ENCODE data around the gene KLHL1. TPM values are rescaled to one million over a fixed set of nuclear protein-coding genes. Genes with fewer than 3 reads are reported as not detected.
"Not testable (repeated sequence)": the region's sequence is repeated elsewhere in the genome, so short reads cannot be mapped to it uniquely, and the experiment has no call there.

Gene KLHL1, protein sequence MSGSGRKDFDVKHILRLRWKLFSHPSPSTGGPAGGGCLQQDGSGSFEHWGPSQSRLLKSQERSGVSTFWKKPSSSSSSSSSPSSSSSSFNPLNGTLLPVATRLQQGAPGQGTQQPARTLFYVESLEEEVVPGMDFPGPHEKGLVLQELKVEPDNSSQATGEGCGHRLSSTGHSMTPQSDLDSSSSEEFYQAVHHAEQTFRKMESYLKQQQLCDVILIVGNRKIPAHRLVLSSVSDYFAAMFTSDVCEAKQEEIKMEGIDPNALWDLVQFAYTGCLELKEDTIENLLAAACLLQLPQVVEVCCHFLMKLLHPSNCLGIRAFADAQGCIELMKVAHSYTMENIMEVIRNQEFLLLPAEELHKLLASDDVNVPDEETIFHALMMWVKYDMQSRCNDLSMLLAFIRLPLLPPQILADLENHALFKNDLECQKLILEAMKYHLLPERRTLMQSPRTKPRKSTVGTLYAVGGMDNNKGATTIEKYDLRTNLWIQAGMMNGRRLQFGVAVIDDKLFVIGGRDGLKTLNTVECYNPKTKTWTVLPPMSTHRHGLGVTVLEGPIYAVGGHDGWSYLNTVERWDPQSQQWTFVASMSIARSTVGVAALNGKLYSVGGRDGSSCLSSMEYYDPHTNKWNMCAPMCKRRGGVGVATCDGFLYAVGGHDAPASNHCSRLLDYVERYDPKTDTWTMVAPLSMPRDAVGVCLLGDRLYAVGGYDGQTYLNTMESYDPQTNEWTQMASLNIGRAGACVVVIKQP
- not detected for total RNA-seq
- not detected for total RNA-seq (2013)

DNA sequence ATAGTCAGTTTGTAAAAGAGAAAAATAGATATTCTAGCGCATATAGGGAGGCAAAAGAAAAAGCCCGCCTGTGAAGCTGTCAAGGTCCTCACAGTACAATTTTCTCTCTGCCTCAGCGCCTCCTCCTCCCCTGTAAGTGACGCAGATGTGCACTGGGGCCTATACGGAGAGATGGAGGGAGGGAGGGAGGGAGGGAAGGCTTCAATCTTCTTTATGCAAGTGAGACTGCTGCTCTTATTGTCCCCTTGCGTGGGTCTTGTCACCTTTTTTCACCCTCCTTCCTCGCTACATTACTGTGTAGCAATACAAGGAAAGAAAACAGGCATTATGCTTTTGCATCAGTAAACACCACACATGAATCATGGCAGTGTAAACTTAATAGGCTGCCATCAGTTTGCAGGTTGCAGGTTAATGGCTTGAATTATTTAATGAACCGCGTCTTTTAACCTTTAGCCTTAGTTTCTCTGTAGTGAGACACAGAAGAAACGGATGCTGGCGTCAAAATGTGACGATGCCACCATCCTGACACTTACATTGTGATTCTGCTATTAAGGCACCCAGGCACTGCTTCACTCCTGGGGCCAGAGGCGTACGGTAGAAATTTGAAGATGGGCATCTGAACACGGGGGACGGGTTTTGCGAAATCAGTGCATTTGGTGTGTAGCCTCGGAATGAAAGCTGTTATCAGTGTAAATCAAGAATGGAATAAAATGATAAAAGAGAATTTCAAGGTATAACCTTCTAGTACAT, at the start of gene KLHL1:
Gene KLHL1 (minus strand): TSS at position 97 of the 750 bp plus-strand sequence. CDS start 753 bp downstream, outside the sequence.
- H3K27me3 Mint-ChIP-seq (ENCODE audit: low read depth in 2 of 2) = no peaks in the 10 kb centered on the region
- Histone ChIP-seq H3K4me1 (ENCODE audit: control insufficient read depth, insufficient read depth, low read length) (no peaks in the 10 kb centered on the region), H3K36me3 (ENCODE audit: control insufficient read depth, insufficient read depth, low read length) (no peaks in the 10 kb centered on the region), H3K4me3 (ENCODE audit: low read length) (no peak within 1 kb of the TSS), H3K9me3 (ENCODE audit: control insufficient read depth, insufficient read depth, low read length) (peaks cover 12% of the 10 kb centered on the region), H3K27me3 (ENCODE audit: control insufficient read depth, insufficient read depth, low read length) (no peaks in the 10 kb centered on the region), H3K27ac (ENCODE audit: low read length) (no peak within 1 kb of the TSS)
- intact Hi-C loops (cut with micrococcal nuclease) = no loop called here
- peaks cover 7 to 14% of the 10 kb centered on the region in 2 donors for H3K9me3 Mint-ChIP-seq
- H3K4me3 Mint-ChIP-seq = no peak within 1 kb of the TSS
- H3K36me3 Mint-ChIP-seq = no peaks in the 10 kb centered on the region
- H3K27ac Mint-ChIP-seq = no peak within 1 kb of the TSS
- WGBS (ENCODE audit: insufficient coverage) = 81% methylated on average over 15 of the region's 18 CpGs
- no peaks in the 10 kb centered on the region for H3K4me1 Mint-ChIP-seq
- DNase-seq (no peak), ATAC-seq (no peak)
- TF ChIP-seq, protein P1, sequence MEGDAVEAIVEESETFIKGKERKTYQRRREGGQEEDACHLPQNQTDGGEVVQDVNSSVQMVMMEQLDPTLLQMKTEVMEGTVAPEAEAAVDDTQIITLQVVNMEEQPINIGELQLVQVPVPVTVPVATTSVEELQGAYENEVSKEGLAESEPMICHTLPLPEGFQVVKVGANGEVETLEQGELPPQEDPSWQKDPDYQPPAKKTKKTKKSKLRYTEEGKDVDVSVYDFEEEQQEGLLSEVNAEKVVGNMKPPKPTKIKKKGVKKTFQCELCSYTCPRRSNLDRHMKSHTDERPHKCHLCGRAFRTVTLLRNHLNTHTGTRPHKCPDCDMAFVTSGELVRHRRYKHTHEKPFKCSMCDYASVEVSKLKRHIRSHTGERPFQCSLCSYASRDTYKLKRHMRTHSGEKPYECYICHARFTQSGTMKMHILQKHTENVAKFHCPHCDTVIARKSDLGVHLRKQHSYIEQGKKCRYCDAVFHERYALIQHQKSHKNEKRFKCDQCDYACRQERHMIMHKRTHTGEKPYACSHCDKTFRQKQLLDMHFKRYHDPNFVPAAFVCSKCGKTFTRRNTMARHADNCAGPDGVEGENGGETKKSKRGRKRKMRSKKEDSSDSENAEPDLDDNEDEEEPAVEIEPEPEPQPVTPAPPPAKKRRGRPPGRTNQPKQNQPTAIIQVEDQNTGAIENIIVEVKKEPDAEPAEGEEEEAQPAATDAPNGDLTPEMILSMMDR (IDR thresholded peaks at IDR 0.05) = no peak

DNA sequence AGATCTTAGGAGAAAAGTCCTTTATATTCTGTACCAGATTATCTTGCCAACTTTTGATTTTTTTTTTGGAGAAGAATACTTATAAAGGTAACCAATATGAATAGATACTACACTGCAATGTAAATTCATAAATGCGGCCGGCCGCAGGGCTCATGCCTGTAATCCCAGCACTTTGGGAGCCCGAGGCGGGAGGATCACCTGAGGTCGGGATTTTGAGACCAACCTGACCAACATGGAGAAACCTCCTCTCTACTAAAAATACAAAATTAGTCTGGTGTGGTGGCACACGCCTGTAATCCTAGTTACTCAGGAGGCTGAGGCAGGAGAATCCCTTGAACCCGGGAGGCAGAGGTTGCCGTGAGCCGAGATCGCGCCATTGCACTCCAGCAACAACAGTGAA, 34.4 kb upstream of the KLHL1 start:
- H3K9me3 Mint-ChIP-seq = peaks cover 7 to 12% of the 10 kb centered on the region in 2 donors
- H3K9me3 ChIP-seq (ENCODE audit: control insufficient read depth, insufficient read depth, low read length); H3K27me3 Mint-ChIP-seq (ENCODE audit: low read depth in 2 of 2); H3K27me3 ChIP-seq (ENCODE audit: control insufficient read depth, insufficient read depth, low read length); H3K4me1 ChIP-seq (ENCODE audit: control insufficient read depth, insufficient read depth, low read length); H3K36me3 Mint-ChIP-seq; intact Hi-C loops (cut with micrococcal nuclease); ATAC-seq; DNase-seq; H3K27ac Mint-ChIP-seq; H3K4me3 ChIP-seq (ENCODE audit: low read length); H3K4me1 Mint-ChIP-seq; H3K36me3 ChIP-seq (ENCODE audit: control insufficient read depth, insufficient read depth, low read length); H3K4me3 Mint-ChIP-seq; H3K27ac ChIP-seq (ENCODE audit: low read length): not testable (repeated sequence)
- 95% methylated on average over 12 of the region's 12 CpGs for WGBS (ENCODE audit: insufficient coverage)

DNA sequence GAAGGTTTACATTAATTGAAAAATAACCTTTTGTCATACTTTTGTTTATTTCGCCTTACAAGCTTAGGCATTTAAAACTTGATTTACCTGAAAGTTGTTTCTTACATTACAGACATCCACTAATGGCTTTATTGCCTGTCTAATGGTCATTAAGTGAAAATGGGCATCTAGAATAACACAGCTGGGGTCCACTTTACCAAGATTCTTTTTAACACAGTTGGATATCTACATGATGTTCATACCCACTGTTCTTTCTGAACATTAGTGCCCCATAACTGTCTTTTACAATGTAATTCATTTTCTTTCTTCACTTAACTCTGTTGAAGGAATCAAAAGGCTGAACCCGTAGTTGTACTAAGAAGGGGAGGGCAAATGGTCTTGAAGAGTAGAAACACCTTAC, 19.8 kb upstream of the KLHL1 start:
- 100% methylated on average over 1 of the region's 2 CpGs for WGBS (ENCODE audit: insufficient coverage)
- Histone ChIP-seq H3K36me3 (ENCODE audit: control insufficient read depth, insufficient read depth, low read length) (no peaks in the 10 kb centered on the region), H3K27me3 (ENCODE audit: control insufficient read depth, insufficient read depth, low read length) (no peaks in the 10 kb centered on the region), H3K27ac (ENCODE audit: low read length) (no peak overlapping the region), H3K4me1 (ENCODE audit: control insufficient read depth, insufficient read depth, low read length) (no peaks in the 10 kb centered on the region), H3K4me3 (ENCODE audit: low read length) (no peak overlapping the region), H3K9me3 (ENCODE audit: control insufficient read depth, insufficient read depth, low read length) (no peaks in the 10 kb centered on the region)
- Mint-ChIP-seq H3K27ac (no peak overlapping the region), H3K4me1 (no peaks in the 10 kb centered on the region), H3K27me3 (ENCODE audit: low read depth in 2 of 2) (no peaks in the 10 kb centered on the region), H3K36me3 (no peaks in the 10 kb centered on the region), H3K9me3 (peaks cover 11 to 22% of the 10 kb centered on the region in 2 donors), H3K4me3 (no peak overlapping the region)
- TF ChIP-seq, protein P1 (IDR thresholded peaks at IDR 0.05) = no peak
- intact Hi-C loops (cut with micrococcal nuclease) = no loop called here
- no peak for ATAC-seq
- no peak for DNase-seq

DNA sequence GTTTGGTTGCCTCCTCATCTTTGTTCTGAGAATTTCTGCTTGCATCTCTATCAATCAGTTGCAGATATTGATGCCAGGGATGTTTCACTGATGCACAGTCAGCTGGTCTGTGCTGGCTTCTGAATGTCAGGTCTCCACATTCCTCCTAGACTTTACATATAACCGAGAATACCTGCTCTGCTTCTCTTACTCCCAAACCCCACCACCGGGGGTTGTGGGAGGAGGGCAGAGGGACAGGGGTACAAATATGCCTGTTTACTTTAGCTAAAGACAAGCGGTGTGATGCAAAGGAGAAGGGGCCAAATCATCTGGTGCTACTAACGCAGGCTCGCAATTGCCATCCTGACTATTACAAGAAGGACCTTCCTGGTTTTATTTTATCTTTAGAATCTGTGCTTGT, 17.4 kb upstream of the KLHL1 start:
- WGBS (ENCODE audit: insufficient coverage) = 97% methylated on average over 3 of the region's 5 CpGs
- no peaks in the 10 kb centered on the region for H3K4me1 ChIP-seq (ENCODE audit: control insufficient read depth, insufficient read depth, low read length)
- peaks cover 8 to 20% of the 10 kb centered on the region in 2 donors for H3K9me3 Mint-ChIP-seq
- no peaks in the 10 kb centered on the region for H3K36me3 ChIP-seq (ENCODE audit: control insufficient read depth, insufficient read depth, low read length)
- H3K27ac ChIP-seq (ENCODE audit: low read length) = no peak overlapping the region
- no peaks in the 10 kb centered on the region for H3K36me3 Mint-ChIP-seq
- H3K4me1 Mint-ChIP-seq = no peaks in the 10 kb centered on the region
- H3K27me3 Mint-ChIP-seq (ENCODE audit: low read depth in 2 of 2) = no peaks in the 10 kb centered on the region
- H3K4me3 ChIP-seq (ENCODE audit: low read length) = no peak overlapping the region
- no peaks in the 10 kb centered on the region for H3K9me3 ChIP-seq (ENCODE audit: control insufficient read depth, insufficient read depth, low read length)
- intact Hi-C loops (cut with micrococcal nuclease) = no loop called here
- no peak for DNase-seq
- TF ChIP-seq, protein P1 (IDR thresholded peaks at IDR 0.05) = no peak
- no peaks in the 10 kb centered on the region for H3K27me3 ChIP-seq (ENCODE audit: control insufficient read depth, insufficient read depth, low read length)
- no peak overlapping the region for H3K4me3 Mint-ChIP-seq
- H3K27ac Mint-ChIP-seq = no peak overlapping the region
- no peak for ATAC-seq

All from natural killer cell (primary cell).